Breast epithelium (tissue), 4 donors: ENCODE results near the gene ESYT2. TPM values are rescaled to one million over a fixed set of nuclear protein-coding genes. Genes with fewer than 3 reads are reported as not detected.

Source experiments
- DNase-seq, 2 donors: peaks; one replicate each; pipeline ENCODE4 v3.0.0-alpha.2; 2019; ENCODE audit warnings: low spot score in 2 of 2
- H3K27ac ChIP-seq, 2 donors: fragments of 200-600 bp; sonication (generic) in 1 of 2; one replicate each; pipeline ENCODE4 v1.5.1; 2016 to 2019; ENCODE audit warnings: mild to moderate bottlenecking in 1 of 2
- H3K27me3 ChIP-seq, 2 donors: fragments of 200-600 bp; sonication (generic) in 1 of 2; one replicate each; pipeline versions ENCODE4 v1.5.1 to v1.6.0; 2017 to 2019; ENCODE audit warnings: control low read depth in 1 of 2, mild to moderate bottlenecking in 1 of 2
- H3K36me3 ChIP-seq: fragments of 200-600 bp; one replicate; pipeline ENCODE4 v1.5.1; 2019
- H3K4me1 ChIP-seq, 2 donors: fragments of 200-600 bp; sonication (generic); one replicate each; pipeline ENCODE4 v1.5.1; 2016 to 2019; ENCODE audit warnings: control low read depth in 1 of 2
- H3K4me3 ChIP-seq, 3 donors: fragments of 200-600 bp; sonication (generic); 1 replicate in 2 of 3; 2 replicates in 1 of 3; pipeline ENCODE4 v1.5.1; 2016 to 2019; ENCODE audit warnings: mild to moderate bottlenecking in 3 of 3, moderate library complexity in 2 of 3
- H3K9me3 ChIP-seq, 2 donors: fragments of 200-600 bp; sonication (generic) in 1 of 2; one replicate each; pipeline ENCODE4 v1.5.1; 2016 to 2019; ENCODE audit warnings: control low read depth in 1 of 2
- CTCF ChIP-seq, 3 donors: fragments of 450-650 bp; IDR thresholded peaks; one replicate each; pipeline ENCODE4 v1.5.1; 2016 to 2017; ENCODE audit warnings: antibody characterized with exemption in 3 of 3, mild to moderate bottlenecking in 3 of 3, moderate library complexity in 3 of 3
- POLR2A ChIP-seq: fragments of 450-650 bp; IDR thresholded peaks from one replicate; pipeline ENCODE4 v1.6.1; 2016; ENCODE audit warnings: antibody characterized with exemption, mild to moderate bottlenecking, moderate library complexity
- POLR2AphosphoS5 ChIP-seq, 3 donors: sonication (generic); formaldehyde crosslinking; IDR thresholded peaks; one replicate each; pipeline ENCODE4 v1.6.1; 2017; ENCODE audit warnings: antibody characterized with exemption in 3 of 3
- intact Hi-C: fragments of 100-400 bp; cut with DNase I; formaldehyde crosslinking; loops from one replicate; pipeline ENCODE4 v1.15.1; 2023; ENCODE audit warnings: low total_unique reads
- total RNA-seq, 3 donors: library from RNA; depleted of rRNA; stranded (reverse); fragments of >200 nt; gene quantifications; one replicate each; pipeline ENCODE4 v1.1.0, GENCODE V29; 2016

The ESYT2 gene
- total RNA-seq, 3 donors from 2014 or later, result 97.3 to 155 (median 115) TPM

DNA sequence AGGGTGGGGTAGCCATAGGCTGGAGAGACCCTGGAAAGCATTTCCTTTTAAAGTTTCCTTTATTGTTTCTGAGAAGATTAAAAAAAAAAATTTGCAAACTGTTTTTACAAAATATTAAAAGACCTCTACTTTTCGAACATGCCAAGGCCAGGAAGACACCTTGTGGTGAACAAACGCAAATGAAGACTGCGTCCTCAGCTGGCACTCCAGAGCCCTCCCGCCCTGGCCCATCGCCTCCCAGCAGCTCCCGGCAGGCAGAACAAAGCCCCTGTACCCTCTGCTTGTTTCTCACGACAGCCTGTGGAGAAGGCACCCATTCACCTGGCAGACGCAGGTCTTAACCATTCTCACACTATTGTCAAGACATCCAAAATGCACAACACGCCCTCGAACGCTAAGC is 56.4 kb downstream of the ESYT2 start:
- TF ChIP-seq POLR2AphosphoS5 (IDR thresholded peaks at IDR 0.05), result no peak
- no peak for TF ChIP-seq POLR2A
- TF ChIP-seq CTCF (IDR thresholded peaks at IDR 0.05), result no peak
- H3K4me3 ChIP-seq, result no peak overlapping the region
- H3K36me3 ChIP-seq, result no peaks in the 10 kb centered on the region
- no peaks in the 10 kb centered on the region for H3K4me1 ChIP-seq
- no peak for DNase-seq
- H3K27me3 ChIP-seq, result no peaks in the 10 kb centered on the region
- intact Hi-C loops, result no loop called here
- no peaks in the 10 kb centered on the region for H3K9me3 ChIP-seq
- no peak overlapping the region for H3K27ac ChIP-seq

DNA sequence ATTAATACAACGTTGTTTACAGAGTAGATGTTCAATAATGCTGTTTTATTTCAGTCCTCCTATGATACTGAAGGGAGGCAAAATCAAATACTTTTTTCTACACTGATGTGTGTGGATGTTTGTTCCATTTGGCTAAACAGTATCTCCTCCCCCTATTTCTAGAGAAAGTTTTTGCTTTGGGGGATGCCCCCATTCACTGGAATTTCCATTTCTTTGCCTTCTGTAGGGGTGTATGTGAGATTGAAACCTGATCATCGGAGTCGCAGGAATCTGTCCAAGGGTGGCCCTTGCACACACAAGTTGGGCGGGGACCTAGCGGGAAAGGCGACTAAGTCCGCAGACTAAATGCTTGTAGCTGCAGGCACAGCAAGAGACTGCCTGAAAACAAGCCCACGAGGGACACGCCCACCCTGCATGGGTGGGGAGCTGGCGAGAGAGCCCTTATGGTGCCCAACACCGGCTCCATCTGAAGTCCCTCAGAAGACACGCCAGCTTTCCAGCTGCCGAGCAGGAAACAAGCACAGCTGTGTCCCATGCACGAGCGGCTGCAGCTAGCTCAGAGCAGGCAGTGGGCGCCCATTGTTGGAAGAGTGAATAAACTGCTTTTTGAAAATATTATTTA is 58.0 kb downstream of the ESYT2 start:
- H3K27me3 ChIP-seq, result no peaks in the 10 kb centered on the region
- TF ChIP-seq POLR2AphosphoS5 (IDR thresholded peaks at IDR 0.05), result no peak
- TF ChIP-seq CTCF (IDR thresholded peaks at IDR 0.05), result no peak
- no peak for TF ChIP-seq POLR2A
- no peak for DNase-seq
- no peaks in the 10 kb centered on the region for H3K9me3 ChIP-seq
- no peak overlapping the region for H3K4me3 ChIP-seq
- intact Hi-C loops, result no loop called here
- no peaks in the 10 kb centered on the region for H3K36me3 ChIP-seq
- H3K27ac ChIP-seq, result no peak overlapping the region
- no peaks in the 10 kb centered on the region for H3K4me1 ChIP-seq

- no peaks in the 10 kb centered on the region for H3K4me1 ChIP-seq
- no peak for TF ChIP-seq POLR2AphosphoS5 (IDR thresholded peaks at IDR 0.05)
- no peak for TF ChIP-seq POLR2A
- no peak for TF ChIP-seq CTCF (IDR thresholded peaks at IDR 0.05)
- no peak overlapping the region for H3K4me3 ChIP-seq
- no peaks in the 10 kb centered on the region for H3K36me3 ChIP-seq
- H3K27me3 ChIP-seq, result no peaks in the 10 kb centered on the region
- H3K9me3 ChIP-seq, result no peaks in the 10 kb centered on the region
- DNase-seq, result no peak
- no peak overlapping the region for H3K27ac ChIP-seq
- intact Hi-C loops, result no loop called here
These were observed 61.6 kb downstream of the ESYT2 start for GRCh38 chr7:158767707-158768106.

DNA sequence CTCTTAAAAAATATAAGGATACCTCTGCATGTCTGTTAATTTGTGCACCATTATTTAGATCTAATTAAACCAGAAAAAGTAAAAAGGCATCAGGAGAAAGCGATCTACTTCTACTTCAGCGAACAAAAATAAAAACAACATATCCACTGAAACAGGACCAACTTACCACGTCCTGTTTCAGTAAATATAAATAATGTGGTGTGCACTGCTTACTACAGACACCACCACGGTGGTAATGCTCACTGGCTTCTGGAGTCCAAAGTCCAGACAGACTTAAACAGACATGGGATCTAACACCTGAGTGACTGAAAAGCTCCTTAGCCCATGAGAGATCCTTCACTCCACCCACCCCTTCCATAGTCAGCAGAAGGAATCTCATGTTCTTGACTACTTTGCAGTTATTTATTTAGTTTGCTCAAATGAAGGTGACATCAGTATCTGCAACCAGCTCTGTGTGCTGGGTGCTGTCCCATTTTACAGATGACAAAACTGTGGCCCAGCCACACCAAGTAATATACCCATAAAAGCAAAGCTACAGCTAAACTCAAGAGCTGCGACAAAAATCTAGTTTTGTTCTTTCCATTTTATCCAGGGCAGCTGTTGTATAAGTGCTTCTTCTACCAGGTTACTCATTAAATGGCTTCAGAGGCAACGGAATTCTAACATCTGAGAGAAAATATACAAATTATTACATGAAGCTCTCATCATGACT is 62.6 kb downstream of the ESYT2 start:
- intact Hi-C loops, result no loop called here

More for the DNA sequence above, 62.6 kb downstream of the ESYT2 start:
- Histone ChIP-seq H3K36me3 (no peaks in the 10 kb centered on the region), H3K9me3 (no peaks in the 10 kb centered on the region), H3K27ac (no peak overlapping the region), H3K4me3 (no peak overlapping the region), H3K4me1 (no peaks in the 10 kb centered on the region), H3K27me3 (no peaks in the 10 kb centered on the region)
- no peak for DNase-seq
- no peak for TF ChIP-seq POLR2AphosphoS5 (IDR thresholded peaks at IDR 0.05)
- TF ChIP-seq CTCF (IDR thresholded peaks at IDR 0.05), result no peak
- TF ChIP-seq POLR2A, result no peak
